Neutrophil (primary cell): ENCODE data around the gene GNAI3.

Experiments used
- H3K27ac ChIP-seq: fragments of 200-600 bp; sonication (generic); 2 replicates; pipeline ENCODE4 v1.5.1; 2016; ENCODE audit warnings: mild to moderate bottlenecking, moderate library complexity
- H3K27me3 ChIP-seq: fragments of 200-600 bp; sonication (generic); 2 replicates; pipeline ENCODE4 v1.6.0; 2016; ENCODE audit warnings: mild to moderate bottlenecking
- H3K36me3 ChIP-seq: fragments of 200-600 bp; sonication (generic); 2 replicates; pipeline ENCODE4 v1.5.1; 2017
- H3K4me1 ChIP-seq, 2 experiments: fragments of 200-600 bp in 1 of 2; sonication (generic) in 1 of 2; 1 replicate in 1 of 2; 2 replicates in 1 of 2; pipeline versions ENCODE4 v1.5.1 to v1.6.1; 2013 to 2016; ENCODE audit warnings: low read depth in 1 of 2, low read length in 1 of 2, mild to moderate bottlenecking in 1 of 2, moderate library complexity in 1 of 2; ENCODE audit not compliant: control insufficient read depth in 1 of 2, insufficient read depth in 1 of 2
- H3K4me3 ChIP-seq, 2 experiments: fragments of 200-600 bp in 1 of 2; sonication (generic) in 1 of 2; 1 replicate in 1 of 2; 2 replicates in 1 of 2; pipeline ENCODE4 v1.5.1; 2013 to 2016; ENCODE audit warnings: low read depth in 1 of 2, low read length in 1 of 2, mild to moderate bottlenecking in 1 of 2, moderate library complexity in 1 of 2
- H3K9me3 ChIP-seq: fragments of 200-600 bp; sonication (generic); 2 replicates; pipeline ENCODE4 v1.5.1; 2016
- TF ChIP-seq, protein P1 (sequence below): fragments of 200-600 bp; sonication (generic); IDR thresholded peaks from 2 replicates; pipeline ENCODE4 v1.5.1; 2016; ENCODE audit warnings: antibody characterized with exemption

Gene GNAI3

DNA sequence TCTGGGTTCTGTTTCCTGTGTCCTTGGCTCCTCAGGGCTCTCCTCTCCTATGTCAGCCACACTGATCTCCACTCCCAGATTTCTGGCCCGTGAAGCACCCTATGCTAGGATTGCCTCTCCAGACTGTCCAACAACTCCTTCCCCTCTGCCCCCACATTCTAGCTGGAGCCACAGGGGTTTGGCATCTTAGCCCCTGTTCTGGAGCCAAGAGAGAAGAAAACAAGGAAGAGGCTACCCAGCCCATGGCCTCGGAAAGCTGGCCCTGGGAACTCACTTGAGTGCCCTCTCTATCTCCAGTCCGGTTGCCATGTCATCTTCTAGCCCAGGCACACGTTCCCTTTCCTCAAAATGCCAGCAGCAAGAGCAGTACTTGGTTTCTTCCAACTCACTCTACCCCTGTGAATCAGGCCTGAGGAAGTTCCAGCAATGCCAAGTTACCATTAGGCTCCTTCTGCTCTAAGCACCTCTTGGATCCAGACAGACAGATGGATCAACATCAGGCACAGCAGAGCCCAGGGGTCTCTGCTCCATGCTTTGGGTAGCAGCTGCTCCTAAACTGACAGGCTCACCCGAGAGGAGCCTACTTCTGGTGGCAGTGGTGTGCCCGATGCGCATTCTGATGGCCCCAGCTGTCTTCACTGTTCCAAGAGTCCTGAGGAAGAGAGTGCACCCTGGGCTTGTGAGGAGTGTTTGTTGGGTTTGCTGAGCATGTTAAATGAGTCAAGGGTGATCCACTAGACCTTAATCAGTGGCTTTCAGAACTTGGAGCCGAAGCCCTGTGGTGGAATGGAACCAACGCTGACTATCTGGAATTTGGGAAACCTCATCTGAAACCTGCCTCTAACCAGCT lies 20.3 kb upstream of the GNAI3 start:
- no peaks in the 10 kb centered on the region for H3K9me3 ChIP-seq
- H3K27me3 ChIP-seq: no peaks in the 10 kb centered on the region
- H3K4me3 ChIP-seq: no peak overlapping the region
- TF ChIP-seq, protein P1, sequence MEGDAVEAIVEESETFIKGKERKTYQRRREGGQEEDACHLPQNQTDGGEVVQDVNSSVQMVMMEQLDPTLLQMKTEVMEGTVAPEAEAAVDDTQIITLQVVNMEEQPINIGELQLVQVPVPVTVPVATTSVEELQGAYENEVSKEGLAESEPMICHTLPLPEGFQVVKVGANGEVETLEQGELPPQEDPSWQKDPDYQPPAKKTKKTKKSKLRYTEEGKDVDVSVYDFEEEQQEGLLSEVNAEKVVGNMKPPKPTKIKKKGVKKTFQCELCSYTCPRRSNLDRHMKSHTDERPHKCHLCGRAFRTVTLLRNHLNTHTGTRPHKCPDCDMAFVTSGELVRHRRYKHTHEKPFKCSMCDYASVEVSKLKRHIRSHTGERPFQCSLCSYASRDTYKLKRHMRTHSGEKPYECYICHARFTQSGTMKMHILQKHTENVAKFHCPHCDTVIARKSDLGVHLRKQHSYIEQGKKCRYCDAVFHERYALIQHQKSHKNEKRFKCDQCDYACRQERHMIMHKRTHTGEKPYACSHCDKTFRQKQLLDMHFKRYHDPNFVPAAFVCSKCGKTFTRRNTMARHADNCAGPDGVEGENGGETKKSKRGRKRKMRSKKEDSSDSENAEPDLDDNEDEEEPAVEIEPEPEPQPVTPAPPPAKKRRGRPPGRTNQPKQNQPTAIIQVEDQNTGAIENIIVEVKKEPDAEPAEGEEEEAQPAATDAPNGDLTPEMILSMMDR: no peak
- peaks cover 9% of the 10 kb centered on the region in 2 experiments for H3K4me1 ChIP-seq
- H3K27ac ChIP-seq: no peak overlapping the region
- no peaks in the 10 kb centered on the region for H3K36me3 ChIP-seq

DNA sequence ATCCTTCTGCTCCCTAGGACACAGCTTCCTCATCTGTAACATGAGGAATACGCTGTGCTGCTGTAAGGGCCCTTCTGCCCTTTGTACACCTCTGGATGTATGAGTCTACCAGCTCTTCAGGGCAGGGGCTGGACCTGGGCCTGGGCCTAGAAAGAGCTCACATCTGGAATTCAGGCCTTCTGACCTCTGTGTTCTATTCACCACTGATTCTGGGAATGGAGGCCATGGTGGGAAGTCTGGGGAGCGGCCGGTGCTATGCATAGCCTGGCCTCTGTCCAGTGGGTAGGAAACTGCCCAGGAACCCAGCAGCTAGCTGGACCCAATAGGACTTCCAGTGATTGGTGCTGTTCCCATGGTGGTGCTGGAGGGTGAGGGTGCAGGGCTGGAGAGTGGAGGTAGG lies 19.7 kb upstream of the GNAI3 start:
- Histone ChIP-seq H3K27ac (no peak overlapping the region), H3K4me1 (peaks cover 9% of the 10 kb centered on the region in 2 experiments), H3K4me3 (no peak overlapping the region), H3K27me3 (no peaks in the 10 kb centered on the region), H3K36me3 (no peaks in the 10 kb centered on the region), H3K9me3 (no peaks in the 10 kb centered on the region)
- TF ChIP-seq, protein P1: no peak

DNA sequence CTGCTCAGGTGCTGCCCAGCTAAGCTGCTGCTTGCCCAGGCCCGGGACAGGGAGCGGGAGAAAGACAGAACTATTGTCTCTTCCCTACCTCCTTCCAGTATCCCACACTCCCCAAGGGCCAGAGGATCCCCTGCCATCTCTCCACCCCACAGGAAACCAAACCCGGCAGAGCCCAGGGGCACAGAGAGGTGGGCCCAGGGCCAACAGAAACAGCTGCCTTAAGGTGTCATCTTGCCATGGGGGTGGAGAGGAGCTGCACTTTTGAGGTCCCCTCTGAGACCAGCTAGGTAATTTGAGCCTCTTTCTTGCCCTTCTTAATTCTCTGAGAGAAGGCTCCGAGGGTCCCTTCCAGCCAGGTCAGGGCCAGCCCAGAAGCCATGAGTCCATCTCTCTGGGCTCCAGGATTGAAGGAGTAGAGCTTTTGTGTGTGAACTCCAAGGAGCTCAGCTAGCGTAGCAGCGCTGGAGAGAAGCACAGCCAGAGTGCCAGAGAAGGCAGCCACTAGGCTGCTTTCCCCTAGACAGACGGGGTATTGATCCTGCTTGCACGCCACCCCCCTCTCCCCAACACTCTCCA lies 18.4 kb upstream of the GNAI3 start:
- TF ChIP-seq, protein P1: no peak
- peaks cover 9% of the 10 kb centered on the region in 2 experiments for H3K4me1 ChIP-seq
- H3K36me3 ChIP-seq: no peaks in the 10 kb centered on the region
- H3K4me3 ChIP-seq: no peak overlapping the region
- no peak overlapping the region for H3K27ac ChIP-seq
- H3K27me3 ChIP-seq: no peaks in the 10 kb centered on the region
- no peaks in the 10 kb centered on the region for H3K9me3 ChIP-seq

DNA sequence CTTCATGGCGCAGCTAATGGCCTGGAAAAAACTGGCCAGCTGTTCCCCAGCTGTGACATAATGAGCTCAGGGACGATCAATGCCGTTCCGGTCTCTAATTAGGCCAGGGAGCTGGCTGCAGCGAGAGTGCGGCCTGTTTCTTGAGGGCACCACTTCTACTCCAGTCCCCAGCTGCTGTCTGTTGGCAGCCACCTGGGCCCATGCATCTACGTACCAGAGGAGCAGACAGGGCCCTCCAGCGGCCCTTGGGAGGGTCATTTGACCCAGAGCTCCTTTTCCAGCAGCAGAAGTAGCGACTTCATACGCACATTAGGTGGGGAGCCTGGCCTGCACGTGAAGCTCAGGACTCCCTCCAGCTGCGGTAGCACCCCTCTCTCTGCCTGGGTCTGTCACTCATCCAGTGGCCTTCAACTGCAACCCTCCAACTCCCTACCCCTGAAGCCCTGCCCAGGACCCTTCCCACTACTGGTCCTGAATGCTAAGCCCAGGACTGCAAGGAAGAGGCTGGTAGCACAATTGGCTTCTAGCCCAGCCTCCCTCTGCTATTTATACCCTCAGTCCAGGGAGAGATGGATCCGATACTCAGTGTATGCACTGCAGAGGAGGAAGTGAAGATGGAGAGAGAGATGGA lies 17.8 kb upstream of the GNAI3 start:
- H3K27me3 ChIP-seq: no peaks in the 10 kb centered on the region
- H3K4me3 ChIP-seq: no peak overlapping the region
- peaks cover 9% of the 10 kb centered on the region in 2 experiments for H3K4me1 ChIP-seq
- no peaks in the 10 kb centered on the region for H3K36me3 ChIP-seq
- no peaks in the 10 kb centered on the region for H3K9me3 ChIP-seq
- TF ChIP-seq, protein P1: no peak
- H3K27ac ChIP-seq: no peak overlapping the region

DNA sequence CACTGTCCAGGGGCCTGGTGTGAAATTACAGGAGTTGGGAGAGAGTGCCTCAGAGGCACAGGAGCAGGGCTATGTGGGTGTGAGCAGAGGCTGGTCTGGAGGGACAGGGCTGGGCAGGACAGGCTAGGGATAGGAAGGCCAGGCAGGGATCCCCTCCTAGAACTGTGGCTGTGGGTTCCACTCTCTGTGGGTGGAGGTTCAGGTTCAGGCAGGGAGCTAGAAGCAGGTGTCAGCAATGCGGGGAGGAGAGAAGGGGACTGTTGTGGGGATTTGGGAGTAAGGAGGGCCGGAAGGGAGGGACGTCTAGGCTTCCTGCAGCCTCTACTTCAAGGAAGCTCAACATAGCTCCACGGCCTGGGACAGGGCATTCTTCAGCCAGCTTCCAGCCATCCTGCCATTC lies 17.0 kb upstream of the GNAI3 start:
- Histone ChIP-seq H3K4me1 (peaks cover 9% of the 10 kb centered on the region in 2 experiments), H3K27ac (no peak overlapping the region), H3K4me3 (no peak overlapping the region), H3K36me3 (no peaks in the 10 kb centered on the region), H3K9me3 (no peaks in the 10 kb centered on the region), H3K27me3 (no peaks in the 10 kb centered on the region)
- TF ChIP-seq, protein P1: no peak
